ENCODE data around the gene JSRP1.

JSRP1 gene

DNA sequence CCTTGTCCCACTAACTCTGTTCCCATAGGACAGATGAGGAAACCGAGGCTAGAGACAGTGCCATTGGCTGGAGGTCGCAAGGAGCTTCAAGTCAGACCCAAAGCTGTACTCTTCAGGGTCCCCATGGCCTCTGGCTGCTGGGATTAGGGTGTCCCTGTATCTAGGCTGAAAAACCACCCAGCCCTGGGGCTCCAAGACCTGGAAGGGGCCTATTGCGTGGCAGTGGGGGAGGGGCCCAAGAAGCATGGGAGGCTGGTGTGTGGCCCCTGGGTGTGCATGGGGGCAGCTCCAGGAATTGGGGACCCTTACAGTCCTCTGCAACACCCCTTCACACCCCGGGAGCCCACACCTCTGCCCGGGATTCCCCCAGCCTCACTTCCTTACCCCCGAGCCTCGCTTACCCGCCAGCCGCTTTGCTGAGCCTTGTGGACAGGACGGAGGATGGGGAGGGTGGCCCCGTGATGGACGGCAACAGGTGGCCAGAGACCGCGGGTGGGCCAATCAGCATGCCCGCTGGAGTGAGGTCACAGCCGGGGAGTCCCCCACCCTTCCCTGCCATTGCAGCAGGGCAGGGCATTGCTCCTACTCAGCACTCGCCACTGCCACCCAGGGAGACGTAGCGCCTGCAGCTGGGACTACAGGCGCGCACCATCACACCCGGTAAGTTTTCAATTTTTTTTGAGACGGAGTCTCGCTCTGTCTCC is at the start of gene JSRP1:
TSS of gene JSRP1 (minus strand) at position 436 of the 704 bp plus-strand sequence. CDS start 1,103 bp downstream, outside the sequence.
- TF ChIP-seq, protein P1, sequence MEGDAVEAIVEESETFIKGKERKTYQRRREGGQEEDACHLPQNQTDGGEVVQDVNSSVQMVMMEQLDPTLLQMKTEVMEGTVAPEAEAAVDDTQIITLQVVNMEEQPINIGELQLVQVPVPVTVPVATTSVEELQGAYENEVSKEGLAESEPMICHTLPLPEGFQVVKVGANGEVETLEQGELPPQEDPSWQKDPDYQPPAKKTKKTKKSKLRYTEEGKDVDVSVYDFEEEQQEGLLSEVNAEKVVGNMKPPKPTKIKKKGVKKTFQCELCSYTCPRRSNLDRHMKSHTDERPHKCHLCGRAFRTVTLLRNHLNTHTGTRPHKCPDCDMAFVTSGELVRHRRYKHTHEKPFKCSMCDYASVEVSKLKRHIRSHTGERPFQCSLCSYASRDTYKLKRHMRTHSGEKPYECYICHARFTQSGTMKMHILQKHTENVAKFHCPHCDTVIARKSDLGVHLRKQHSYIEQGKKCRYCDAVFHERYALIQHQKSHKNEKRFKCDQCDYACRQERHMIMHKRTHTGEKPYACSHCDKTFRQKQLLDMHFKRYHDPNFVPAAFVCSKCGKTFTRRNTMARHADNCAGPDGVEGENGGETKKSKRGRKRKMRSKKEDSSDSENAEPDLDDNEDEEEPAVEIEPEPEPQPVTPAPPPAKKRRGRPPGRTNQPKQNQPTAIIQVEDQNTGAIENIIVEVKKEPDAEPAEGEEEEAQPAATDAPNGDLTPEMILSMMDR (IDR thresholded peaks at IDR 0.05): no peak

DNA sequence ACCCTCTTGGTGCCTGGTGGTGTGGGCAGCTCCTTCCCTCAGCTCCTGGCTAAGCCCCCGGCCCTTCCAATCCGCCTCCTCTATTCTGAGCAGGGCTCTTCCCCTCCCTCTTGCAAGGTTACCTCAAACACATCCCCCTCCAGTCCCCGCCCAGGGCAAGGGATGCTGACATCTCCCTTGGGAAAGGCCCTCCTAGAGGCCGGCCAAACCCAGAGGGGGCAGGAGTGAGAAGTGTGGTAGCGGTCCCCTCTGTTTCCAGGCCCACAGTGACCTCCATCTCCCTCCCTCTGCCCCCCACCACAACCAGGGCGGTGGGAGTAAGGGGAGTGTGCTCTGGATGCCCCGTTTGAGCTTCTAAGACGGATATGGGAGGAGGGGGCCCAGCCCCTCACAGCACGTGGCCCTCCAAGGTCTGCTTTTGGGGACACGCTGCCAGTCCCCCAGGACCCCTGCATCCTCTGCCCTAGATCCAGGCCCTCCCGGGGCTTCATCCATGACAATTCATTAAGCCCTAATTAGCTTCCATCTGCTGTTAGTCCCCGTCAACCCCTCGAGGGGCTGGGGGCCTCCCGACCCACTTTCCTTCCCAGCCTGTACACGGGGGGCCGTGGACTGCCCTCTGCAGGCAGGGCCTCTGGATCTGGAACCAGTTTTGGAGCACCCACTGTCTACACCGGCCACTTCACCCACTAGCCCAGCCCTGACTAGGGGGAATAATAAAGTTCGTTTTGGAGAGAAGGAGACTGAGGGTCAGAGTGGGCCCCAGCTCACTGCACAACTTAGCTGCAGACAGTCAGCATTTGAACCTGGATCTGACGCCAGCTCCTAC is 49.4 kb upstream of the JSRP1 start:
- TF ChIP-seq, protein P1 (IDR thresholded peaks at IDR 0.05): no peak

GRCh38 chr19:2303211-2303798 is 47.1 kb upstream of the JSRP1 start:
- TF ChIP-seq, protein P1 (IDR thresholded peaks at IDR 0.05): no peak

DNA sequence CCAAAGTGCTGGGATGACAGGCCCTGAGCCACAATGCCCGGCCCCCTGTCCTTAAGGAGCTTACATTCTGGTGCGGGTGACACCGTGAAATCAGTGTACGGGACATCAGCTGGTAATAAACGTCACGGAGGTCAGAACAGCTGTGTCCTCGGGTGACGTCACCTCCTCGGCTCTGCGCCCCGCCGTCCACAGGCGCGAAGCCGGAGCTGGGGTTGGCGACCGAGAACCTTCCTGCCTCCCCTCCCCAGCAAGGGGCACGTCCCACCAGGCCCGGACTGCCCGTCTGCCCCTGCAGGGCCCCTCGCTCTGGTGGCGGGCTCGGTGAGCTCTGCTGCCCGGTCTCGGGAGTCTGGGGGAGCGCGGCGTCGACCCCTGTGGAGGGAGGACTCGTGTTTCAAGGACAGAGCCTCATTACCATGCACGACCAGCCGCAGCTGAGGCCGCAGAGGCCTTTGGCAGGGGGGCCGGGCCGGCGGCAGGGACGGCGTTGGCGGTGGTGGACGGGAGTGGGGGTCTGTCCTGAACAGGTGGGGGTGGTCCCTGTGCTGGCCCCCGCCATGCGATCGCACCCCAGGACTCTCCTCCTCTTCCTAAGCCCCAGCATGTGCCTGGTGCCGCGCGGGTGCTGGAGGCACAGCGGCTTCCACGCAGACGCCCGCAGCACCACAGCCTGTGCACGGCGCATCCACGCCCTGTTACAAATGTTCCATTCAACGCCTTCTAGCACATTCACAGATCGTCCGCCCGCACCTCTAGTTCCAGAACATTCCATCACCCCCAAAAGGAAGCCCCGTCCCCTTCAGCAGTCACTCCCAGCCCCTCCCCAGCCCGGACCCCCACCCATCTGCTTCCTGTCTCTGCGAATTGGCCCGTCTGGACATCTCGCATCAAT is 46.3 kb upstream of the JSRP1 start:
- TF ChIP-seq, protein P1 (IDR thresholded peaks at IDR 0.05): no peak

GRCh38 chr19:2300533-2300932 is 44.3 kb upstream of the JSRP1 start:
- TF ChIP-seq, protein P1 (IDR thresholded peaks at IDR 0.05): no peak

DNA sequence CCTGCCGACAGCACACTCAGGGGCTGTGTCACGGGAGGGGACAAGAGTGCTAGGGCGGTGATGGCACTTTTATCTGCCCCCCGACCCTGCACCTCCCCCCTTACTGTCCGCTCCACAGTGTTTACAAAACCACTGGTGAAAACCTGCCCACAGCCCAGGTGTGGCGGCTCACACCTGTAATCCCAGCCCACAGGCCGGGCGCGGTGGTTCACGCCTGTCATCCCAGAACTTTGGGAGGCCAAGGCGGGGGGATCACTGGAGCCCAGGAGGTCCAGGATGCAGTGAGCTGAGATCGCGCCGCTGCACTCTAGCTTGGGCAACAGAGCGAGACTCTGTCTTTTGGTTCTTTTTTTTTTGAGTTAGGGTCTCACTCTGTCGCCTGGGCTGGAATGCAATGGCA is 39.9 kb upstream of the JSRP1 start:
- TF ChIP-seq, protein P1 (IDR thresholded peaks at IDR 0.05): no peak
